H9 (cell line): Measurements from ENCODE around the gene CRACDL. TPM values are rescaled to one million over a fixed set of nuclear protein-coding genes. Genes with fewer than 3 reads are reported as not detected.

Experiments
- DNase-seq: peaks from one replicate; pipeline ENCODE4 v3.0.0-alpha.2; 2017
- H2AFZ ChIP-seq: one replicate; pipeline ENCODE4 v1.6.1; 2013; ENCODE audit warnings: mild to moderate bottlenecking, low read length, control low read depth, moderate library complexity
- H2AK5ac ChIP-seq: 2 replicates; pipeline ENCODE4 v1.6.1; 2013; ENCODE audit warnings: low read length, control low read depth, mixed read lengths; ENCODE audit not compliant: insufficient read length
- H2BK120ac ChIP-seq: one replicate; pipeline ENCODE4 v1.6.1; 2013; ENCODE audit warnings: low read depth, mild to moderate bottlenecking, low read length, control low read depth, inconsistent platforms; ENCODE audit not compliant: poor library complexity, severe bottlenecking
- H2BK12ac ChIP-seq: 2 replicates; pipeline ENCODE4 v1.6.1; 2013; ENCODE audit warnings: low read length, control low read depth, mixed read lengths, low read depth; ENCODE audit not compliant: insufficient read length
- H2BK15ac ChIP-seq: 2 replicates; pipeline ENCODE4 v1.6.1; 2013; ENCODE audit warnings: low read depth, low read length, control low read depth
- H2BK20ac ChIP-seq: one replicate; pipeline ENCODE4 v1.6.1; 2013; ENCODE audit warnings: low read depth, mild to moderate bottlenecking, low read length, control low read depth, inconsistent platforms; ENCODE audit not compliant: poor library complexity, severe bottlenecking
- H2BK5ac ChIP-seq: 2 replicates; pipeline ENCODE4 v1.6.1; 2013; ENCODE audit warnings: low read length, control low read depth, mixed read lengths; ENCODE audit not compliant: insufficient read length
- H3K14ac ChIP-seq: 2 replicates; pipeline ENCODE4 v1.6.1; 2013; ENCODE audit warnings: low read length, control low read depth; ENCODE audit not compliant: insufficient read depth
- H3K18ac ChIP-seq: 2 replicates; pipeline ENCODE4 v1.6.1; 2013; ENCODE audit warnings: low read depth, mild to moderate bottlenecking, mixed read lengths, low read length, control low read depth; ENCODE audit not compliant: insufficient read length
- H3K23ac ChIP-seq: 2 replicates; pipeline ENCODE4 v1.6.1; 2013; ENCODE audit warnings: low read length, control low read depth, mixed read lengths, low read depth; ENCODE audit not compliant: insufficient read length
- H3K23me2 ChIP-seq: 2 replicates; pipeline ENCODE4 v1.6.1; 2013; ENCODE audit warnings: low read depth, mild to moderate bottlenecking, mixed read lengths, low read length, control low read depth; ENCODE audit not compliant: insufficient read length, poor library complexity, severe bottlenecking
- H3K27ac ChIP-seq: 2 replicates; pipeline ENCODE4 v1.5.1; 2013; ENCODE audit warnings: low read length, control low read depth, mixed read lengths, low read depth; ENCODE audit not compliant: insufficient read length
- H3K27me3 ChIP-seq: 2 replicates; pipeline ENCODE4 v1.6.1; 2013; ENCODE audit warnings: low read length, control low read depth, inconsistent platforms; ENCODE audit not compliant: insufficient read depth
- H3K4ac ChIP-seq: 2 replicates; pipeline ENCODE4 v1.6.1; 2013; ENCODE audit warnings: low read depth, mild to moderate bottlenecking, control low read depth, inconsistent platforms, low read length, moderate library complexity
- H3K4me1 ChIP-seq: 2 replicates; pipeline ENCODE4 v1.6.1; 2013; ENCODE audit warnings: low read length, control low read depth, inconsistent platforms; ENCODE audit not compliant: insufficient read depth
- H3K4me2 ChIP-seq: 2 replicates; pipeline ENCODE4 v1.6.1; 2013; ENCODE audit warnings: low read length, control low read depth, mixed read lengths; ENCODE audit not compliant: insufficient read length, insufficient read depth
- H3K56ac ChIP-seq: 2 replicates; pipeline ENCODE4 v1.6.1; 2013; ENCODE audit warnings: low read depth, mild to moderate bottlenecking, mixed read lengths, low read length, control low read depth; ENCODE audit not compliant: insufficient read length
- H3K79me1 ChIP-seq: 2 replicates; pipeline ENCODE4 v1.6.1; 2013; ENCODE audit warnings: low read depth, mild to moderate bottlenecking, moderate library complexity, low read length, control low read depth, inconsistent platforms; ENCODE audit not compliant: insufficient read depth, poor library complexity, severe bottlenecking
- H3K79me2 ChIP-seq: 2 replicates; pipeline ENCODE4 v1.6.1; 2013; ENCODE audit warnings: low read length, control low read depth, inconsistent platforms; ENCODE audit not compliant: insufficient read depth
- H3K9ac ChIP-seq: 2 replicates; pipeline ENCODE4 v1.6.1; 2013; ENCODE audit warnings: low read length, control low read depth, mixed read lengths; ENCODE audit not compliant: insufficient read length; ENCODE audit errors: extremely low read depth
- H3K9me3 ChIP-seq: one replicate; pipeline ENCODE4 v1.6.1; 2013; ENCODE audit warnings: low read depth, low read length, inconsistent platforms; ENCODE audit not compliant: control insufficient read depth
- H3T11ph ChIP-seq: one replicate; pipeline ENCODE4 v1.6.1; 2013; ENCODE audit warnings: mild to moderate bottlenecking, low read length, control low read depth, inconsistent platforms
- H4K20me1 ChIP-seq: one replicate; pipeline ENCODE4 v1.6.1; 2013; ENCODE audit not compliant: control insufficient read depth, insufficient read length, insufficient read depth
- H4K5ac ChIP-seq: 2 replicates; pipeline ENCODE4 v1.6.1; 2013; ENCODE audit warnings: low read depth, mild to moderate bottlenecking, mixed read lengths, low read length, control low read depth; ENCODE audit not compliant: insufficient read length
- H4K8ac ChIP-seq: replicated peaks from 2 replicates; pipeline ENCODE4 v1.6.1; 2013; ENCODE audit warnings: low read length, control low read depth, mixed read lengths, low read depth; ENCODE audit not compliant: insufficient read length
- H4K91ac ChIP-seq: 2 replicates; pipeline ENCODE4 v1.6.1; 2013; ENCODE audit warnings: low read depth, mild to moderate bottlenecking, moderate library complexity, mixed read lengths, low read length, control low read depth; ENCODE audit not compliant: insufficient read length
- H3K27ac Mint-ChIP-seq, 3 experiments: 2 replicates in 2 of 3; 3 replicates in 1 of 3; pipeline ENCODE4 v1.8.0; 2020 to 2021; ENCODE audit warnings: mixed read lengths in 3 of 3, mild to moderate bottlenecking in 1 of 3, moderate library complexity in 1 of 3
- H3K27me3 Mint-ChIP-seq: 2 replicates; pipeline ENCODE4 v1.8.0; 2021; ENCODE audit warnings: low read depth, mild to moderate bottlenecking, moderate library complexity, mixed read lengths
- H3K36me3 Mint-ChIP-seq, 3 experiments: 2 replicates in 2 of 3; 3 replicates in 1 of 3; pipeline ENCODE4 v1.8.0; 2020 to 2021; ENCODE audit warnings: low read depth in 3 of 3, mixed read lengths in 3 of 3; ENCODE audit not compliant: insufficient read depth in 1 of 3
- H3K4me1 Mint-ChIP-seq, 2 experiments: 2 replicates each; pipeline ENCODE4 v1.8.0; 2020; ENCODE audit warnings: mixed read lengths in 2 of 2
- H3K4me3 Mint-ChIP-seq, 2 experiments: 2 replicates in 1 of 2; 3 replicates in 1 of 2; pipeline ENCODE4 v1.8.0; 2020 to 2021; ENCODE audit warnings: mild to moderate bottlenecking in 2 of 2, mixed read lengths in 2 of 2, moderate library complexity in 1 of 2
- H3K9me3 Mint-ChIP-seq, 2 experiments: 2 replicates in 1 of 2; 3 replicates in 1 of 2; pipeline ENCODE4 v1.8.0; 2020; ENCODE audit warnings: mild to moderate bottlenecking in 2 of 2, mixed read lengths in 2 of 2, moderate library complexity in 1 of 2
- CTCF ChIP-seq: fragments of 200-600 bp; sonication (generic); conservative IDR thresholded peaks from 3 replicates; pipeline ENCODE4 v1.8.0; 2021; ENCODE audit warnings: antibody characterized with exemption, mild to moderate bottlenecking
- WGBS: extraction: QIAGEN DNeasy Blood & Tissue Kit; methylation state at CpG from one replicate; pipeline ENCODE4 v1.1.7; 2013; ENCODE audit warnings: missing lambda C conversion rate, low lambda C conversion rate, mixed read lengths; ENCODE audit not compliant: insufficient read length; ENCODE audit errors: extremely low coverage; 5-methylcytosine and 5-hydroxymethylcytosine counted together
- total RNA-seq: library from RNA; stranded (reverse); gene quantifications from 2 replicates; pipeline ENCODE4 v1.2.1, GENCODE V29; 2021

The CRACDL gene
- total RNA-seq, 1 experiment from 2014 or later = 0.48 TPM

DNA sequence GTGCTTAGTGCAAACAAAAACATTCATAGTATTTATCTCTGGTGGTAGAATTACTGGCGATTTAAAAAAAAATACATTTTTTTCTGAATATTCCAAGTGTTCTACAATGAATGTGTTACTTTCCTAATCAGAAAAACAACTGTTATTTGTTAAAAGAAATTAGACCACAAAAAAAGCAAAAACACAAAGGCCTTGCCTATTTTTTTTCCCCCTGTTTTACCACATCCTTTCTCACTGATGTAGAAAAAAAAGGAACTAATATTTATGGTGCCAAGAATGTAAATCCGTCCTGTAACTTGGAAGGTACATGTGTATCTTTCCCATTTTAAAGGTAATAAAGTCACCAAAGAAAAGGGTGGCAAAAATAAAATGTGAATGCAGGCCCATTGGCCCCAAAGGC, 176.7 kb downstream of the CRACDL start:
- no peaks in the 10 kb centered on the region for H3K27me3 ChIP-seq

More for the DNA sequence above, 176.7 kb downstream of the CRACDL start:
- Histone ChIP-seq H3K9me3 (no peaks in the 10 kb centered on the region), H3K27ac (no peak overlapping the region), H3K9ac (no peak overlapping the region), H4K8ac (no peak overlapping the region), H3K79me1 (no peaks in the 10 kb centered on the region), H3K4me2 (no peak overlapping the region), H2AK5ac (no peak overlapping the region), H2BK5ac (no peak overlapping the region), H2BK15ac (no peak overlapping the region), H2BK120ac (no peak overlapping the region), H3K18ac (no peak overlapping the region), H2BK12ac (no peak overlapping the region), H3K23me2 (no peaks in the 10 kb centered on the region), H4K91ac (no peak overlapping the region), H2AFZ (no peak overlapping the region), H3K79me2 (no peaks in the 10 kb centered on the region), H3K4me1 (no peaks in the 10 kb centered on the region), H3T11ph (no peak overlapping the region), H3K56ac (no peak overlapping the region), H2BK20ac (no peak overlapping the region), H4K20me1 (no peaks in the 10 kb centered on the region), H3K23ac (no peak overlapping the region), H3K14ac (no peak overlapping the region), H4K5ac (no peak overlapping the region), H3K4ac (no peak overlapping the region)
- no CpG with 5 or more reads among the region's 2 CpGs for WGBS
- TF ChIP-seq CTCF = no peak
- Mint-ChIP-seq H3K27ac (no peak overlapping the region), H3K36me3 (no peaks in the 10 kb centered on the region), H3K27me3 (peaks cover 5% of the 10 kb centered on the region), H3K4me3 (no peak overlapping the region), H3K9me3 (no peaks in the 10 kb centered on the region), H3K4me1 (no peaks in the 10 kb centered on the region)
- DNase-seq = no peak
